Omental fat pad (tissue), 4 donors: ENCODE measurements around the gene LAMC1. TPM values are rescaled to one million over a fixed set of nuclear protein-coding genes. Genes with fewer than 3 reads are reported as not detected.
A peak's percentile ranks its signal among the peaks of the same experiment; 100 is the strongest.

ENCODE experiments used
- ATAC-seq: fragments of 150-250 bp; one replicate; pipeline ENCODE4 v1.9.1; 2016; ENCODE audit warnings: mild to moderate bottlenecking, moderate library complexity; ENCODE audit not compliant: low FRiP score
- DNase-seq: peaks from one replicate; pipeline ENCODE4 v3.0.0-alpha.2; 2019; ENCODE audit warnings: low spot score
- CTCF ChIP-seq, 3 donors: fragments of 450-650 bp; IDR thresholded peaks; one replicate each; pipeline ENCODE4 v1.5.1; 2016 to 2017; ENCODE audit warnings: antibody characterized with exemption in 3 of 3, mild to moderate bottlenecking in 3 of 3, moderate library complexity in 2 of 3
- total RNA-seq, 4 donors: library from RNA; depleted of rRNA; stranded (reverse); fragments of >200 nt; gene quantifications; one replicate each; pipeline ENCODE4 v1.1.0, GENCODE V29; 2016

LAMC1 gene
- total RNA-seq, 4 donors from 2014 or later, result 377 to 829 (median 461) TPM

DNA sequence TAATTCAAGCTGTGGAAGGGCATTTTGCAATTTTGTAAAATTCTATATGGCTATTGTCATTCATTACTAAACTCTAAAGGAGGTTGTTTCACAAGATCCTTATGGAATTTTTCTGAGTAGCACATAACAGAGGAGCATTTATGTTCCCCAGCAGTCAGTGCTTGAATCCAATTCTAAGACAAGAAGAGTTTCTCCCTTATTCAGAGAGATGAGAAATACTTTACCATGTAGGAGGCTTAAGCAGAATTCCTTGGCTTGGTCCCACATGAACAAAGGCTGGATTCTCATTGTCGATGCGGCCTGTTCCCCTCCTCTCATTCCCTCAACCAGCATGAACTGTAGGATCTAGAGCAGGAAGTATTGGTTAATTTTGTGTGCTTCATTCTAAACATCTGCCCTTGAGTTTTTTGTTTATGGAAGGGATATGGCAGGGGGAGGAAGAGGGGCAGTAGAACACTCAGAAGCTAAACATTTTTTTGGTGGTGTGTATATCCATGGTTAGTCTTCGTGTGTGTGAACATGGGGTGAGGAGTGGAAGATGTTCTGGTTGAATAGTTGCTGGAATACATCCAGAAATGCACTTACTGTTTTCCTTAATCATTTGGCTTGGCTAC, 74.3 kb downstream of the LAMC1 start:
- no peak for TF ChIP-seq CTCF (IDR thresholded peaks at IDR 0.05)
- DNase-seq (no peak), ATAC-seq (peak; percentile 22)

DNA sequence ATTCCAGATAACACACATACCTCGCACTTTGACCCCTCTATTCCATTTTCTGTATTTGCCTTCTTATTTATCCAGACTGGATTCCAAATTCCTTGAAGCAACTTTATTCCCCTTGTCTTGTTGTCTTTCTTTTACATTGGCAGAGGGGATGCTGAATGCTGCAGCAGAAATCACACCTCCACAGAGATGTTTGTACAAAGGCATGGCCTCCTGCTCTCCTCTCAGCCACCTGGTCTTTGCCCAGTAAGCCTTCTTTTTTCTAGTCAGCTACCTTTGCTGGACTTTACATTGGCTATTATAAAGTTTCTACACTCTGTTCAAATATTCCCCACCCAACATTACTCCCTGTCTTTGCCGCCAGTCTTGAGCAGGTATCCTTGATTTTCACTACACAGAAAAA, 75.1 kb downstream of the LAMC1 start:
- DNase-seq (no peak), ATAC-seq (no peak)
- TF ChIP-seq CTCF (IDR thresholded peaks at IDR 0.05), result no peak

DNA sequence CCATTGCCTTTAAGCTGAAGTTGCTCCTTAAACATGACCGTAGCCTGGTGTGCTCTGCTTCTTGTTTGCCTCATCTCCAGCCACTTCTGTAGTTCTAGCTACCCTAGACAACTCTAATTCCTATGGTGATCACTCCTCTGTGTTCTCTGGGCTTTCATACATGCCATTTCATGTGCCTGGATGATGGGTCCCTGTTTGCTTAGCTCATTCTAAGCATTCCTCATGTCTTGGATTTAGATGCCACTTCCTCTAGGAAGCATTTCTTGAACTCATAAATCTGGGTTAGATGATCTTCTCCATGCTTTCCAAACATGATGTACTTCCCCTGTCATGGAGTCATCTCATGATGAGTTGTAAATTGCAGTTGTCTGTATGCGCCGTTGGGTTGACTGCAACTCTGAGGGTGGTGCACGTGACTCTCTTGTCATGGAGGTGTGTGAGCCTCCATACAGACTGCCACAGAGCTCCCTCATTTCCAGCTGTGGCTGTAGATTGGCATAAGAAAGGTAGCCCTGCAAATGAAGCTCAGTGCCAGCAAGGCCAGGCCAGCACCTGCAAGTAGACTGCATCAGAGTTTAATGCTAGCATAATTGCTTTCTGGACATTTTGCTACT, 77.2 kb downstream of the LAMC1 start:
- no peak for TF ChIP-seq CTCF (IDR thresholded peaks at IDR 0.05)
- ATAC-seq (no peak), DNase-seq (no peak)

- DNase-seq (no peak), ATAC-seq (no peak)
- no peak for TF ChIP-seq CTCF (IDR thresholded peaks at IDR 0.05)
Observed at GRCh38 chr1:183101081-183101480, 77.9 kb downstream of the LAMC1 start.

- DNase-seq (no peak), ATAC-seq (peak; percentile 30)
- TF ChIP-seq CTCF (IDR thresholded peaks at IDR 0.05), result no peak
Observed at GRCh38 chr1:183101841-183102276, 78.6 kb downstream of the LAMC1 start.

GRCh38 chr1:183103147-183103546, 79.9 kb downstream of the LAMC1 start:
- no peak for TF ChIP-seq CTCF (IDR thresholded peaks at IDR 0.05)
- DNase-seq (no peak), ATAC-seq (no peak)

DNA sequence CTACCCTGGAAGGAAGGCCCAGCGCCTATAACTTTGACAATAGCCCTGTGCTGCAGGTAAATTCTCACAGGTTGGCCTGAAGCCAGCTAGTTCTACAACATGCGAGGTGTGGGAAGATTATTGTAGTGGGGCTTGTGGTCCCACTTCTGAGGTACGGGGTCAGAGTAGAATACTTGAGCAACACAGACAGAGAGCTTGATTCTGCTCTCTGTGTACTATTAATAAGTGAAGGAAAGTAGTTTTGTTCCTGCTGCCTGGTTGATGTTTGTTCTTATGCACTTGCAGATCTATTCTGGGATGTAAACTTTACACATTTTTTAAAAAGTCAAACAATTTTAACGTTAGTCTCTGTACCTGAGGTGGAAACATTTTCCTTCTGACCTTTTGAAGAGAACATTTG, 80.4 kb downstream of the LAMC1 start:
- no peak for TF ChIP-seq CTCF (IDR thresholded peaks at IDR 0.05)
- DNase-seq, result no peak
- ATAC-seq, result no peak
